HAP-1 (cell line): Measurements from ENCODE around the gene CXCR1.

Experiments
- DNase-seq, 2 experiments: peaks; one replicate each; pipeline ENCODE4 v3.0.0-alpha.2; 2016 to 2020; ENCODE audit warnings: low spot score in 2 of 2
- H3K27me3 ChIP-seq: fragments of 250-450 bp; sonication (Bioruptor Pico); 2 replicates; pipeline ENCODE4 v1.5.1; 2020; ENCODE audit warnings: low read depth, mild to moderate bottlenecking, moderate library complexity
- H3K36me3 ChIP-seq: fragments of 250-450 bp; sonication (Bioruptor Pico); replicated peaks from 2 replicates; pipeline ENCODE4 v1.5.1; 2020; ENCODE audit warnings: mild to moderate bottlenecking
- H3K4me1 ChIP-seq: fragments of 250-450 bp; sonication (Bioruptor Pico); 2 replicates; pipeline ENCODE4 v1.5.1; 2020; ENCODE audit warnings: mild to moderate bottlenecking
- H3K4me3 ChIP-seq: fragments of 250-450 bp; sonication (Bioruptor Pico); 2 replicates; pipeline ENCODE4 v1.5.1; 2020; ENCODE audit warnings: mild to moderate bottlenecking, moderate library complexity
- H3K9me3 ChIP-seq: fragments of 250-450 bp; sonication (Bioruptor Pico); 2 replicates; pipeline ENCODE4 v1.5.1; 2020; ENCODE audit warnings: mild to moderate bottlenecking, moderate library complexity
- in situ Hi-C: fragments of 300-500 bp; cut with MboI; formaldehyde crosslinking; loops from 3 replicates; pipeline ENCODE4 v1.14.3; 2020; ENCODE audit warnings: low sequenced_read_pairs, inconsistent platforms, mixed read lengths

The CXCR1 gene

DNA sequence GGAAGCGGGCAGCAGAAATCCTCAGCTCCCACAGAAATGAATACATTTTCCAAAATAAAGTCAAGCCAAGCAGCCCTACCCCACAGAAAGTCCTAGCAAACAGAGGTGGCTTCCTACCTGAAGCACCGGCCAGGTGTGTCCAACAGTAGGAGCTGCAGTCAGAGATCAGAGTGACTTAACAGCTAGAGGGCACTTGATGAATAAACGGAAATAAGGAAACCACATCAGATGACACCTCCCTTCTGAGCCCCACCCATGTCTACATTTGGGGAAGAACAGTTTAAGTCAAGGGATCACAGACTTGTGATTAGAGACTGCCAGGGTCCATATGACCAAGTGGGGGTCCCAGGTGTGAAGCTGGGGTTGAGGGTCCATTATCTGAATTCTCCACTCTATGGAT, at the start of gene CXCR1:
Gene CXCR1, minus strand, starts transcription at position 172 of the 400 bp plus-strand sequence. CDS start 1,751 bp downstream, outside the sequence.
- H3K27me3 ChIP-seq: peaks cover 33% of the 10 kb centered on the region

DNA sequence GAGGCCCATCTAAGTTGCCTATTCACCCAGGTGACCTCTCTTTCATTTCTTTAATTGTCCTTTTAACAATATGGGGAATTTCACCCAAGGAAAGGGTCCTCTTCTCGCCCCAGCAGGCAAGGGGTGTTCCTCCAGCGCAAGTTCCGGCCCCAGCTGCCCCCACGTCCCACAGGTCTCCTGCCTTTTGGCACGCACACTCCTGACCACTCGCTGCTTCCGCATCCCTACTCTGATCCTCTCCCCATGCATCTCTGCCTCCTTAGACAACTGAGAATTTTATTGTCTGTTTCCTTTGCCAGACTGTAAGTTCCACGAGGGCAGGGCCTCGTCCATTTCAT, 49.5 kb upstream of the CXCR1 start:
- peaks cover 7% of the 10 kb centered on the region; the same call in 1 of the 2 replicates for H3K36me3 ChIP-seq
- H3K4me1 ChIP-seq: peaks cover 26% of the 10 kb centered on the region
- in situ Hi-C loops: no loop called here
- DNase-seq: no peak
- peak overlapping the region; percentile 89 for H3K4me3 ChIP-seq
- no peaks in the 10 kb centered on the region for H3K9me3 ChIP-seq
- no peaks in the 10 kb centered on the region for H3K27me3 ChIP-seq

More for the DNA sequence above, at the start of gene CXCR1:
- DNase-seq: no peak
- Histone ChIP-seq H3K4me1 (no peaks in the 10 kb centered on the region), H3K4me3 (no peak within 1 kb of the TSS), H3K36me3 (no peaks in the 10 kb centered on the region), H3K9me3 (no peaks in the 10 kb centered on the region; the same call in 1 of the 2 replicates)
- in situ Hi-C loops: no loop called here

DNA sequence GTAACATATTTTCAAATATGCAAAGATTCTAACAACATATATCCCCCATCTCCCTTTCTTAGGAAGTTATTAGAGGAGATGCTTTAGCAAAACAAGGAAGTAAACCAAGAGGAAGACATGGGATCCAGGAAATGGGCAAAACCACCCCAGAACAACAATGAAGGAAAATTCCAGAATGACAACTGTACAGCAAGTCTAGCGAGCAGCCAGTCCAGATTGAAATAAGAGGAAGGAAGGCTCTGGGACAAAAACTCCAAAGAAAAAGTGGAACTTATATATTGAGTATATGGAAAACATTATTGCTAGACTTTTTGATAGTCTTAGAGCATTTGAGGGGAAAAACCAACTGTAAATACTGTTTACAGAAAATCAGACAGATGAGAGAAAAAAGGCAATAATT, 47.4 kb upstream of the CXCR1 start:
- Histone ChIP-seq H3K27me3 (no peaks in the 10 kb centered on the region; the same call in 1 of the 2 replicates), H3K9me3 (no peaks in the 10 kb centered on the region), H3K36me3 (no peaks in the 10 kb centered on the region; the same call in 1 of the 2 replicates), H3K4me1 (peaks cover 9% of the 10 kb centered on the region; the same call in 1 of the 2 replicates), H3K4me3 (no peak overlapping the region)
- no peak for DNase-seq
- in situ Hi-C loops: no loop called here

DNA sequence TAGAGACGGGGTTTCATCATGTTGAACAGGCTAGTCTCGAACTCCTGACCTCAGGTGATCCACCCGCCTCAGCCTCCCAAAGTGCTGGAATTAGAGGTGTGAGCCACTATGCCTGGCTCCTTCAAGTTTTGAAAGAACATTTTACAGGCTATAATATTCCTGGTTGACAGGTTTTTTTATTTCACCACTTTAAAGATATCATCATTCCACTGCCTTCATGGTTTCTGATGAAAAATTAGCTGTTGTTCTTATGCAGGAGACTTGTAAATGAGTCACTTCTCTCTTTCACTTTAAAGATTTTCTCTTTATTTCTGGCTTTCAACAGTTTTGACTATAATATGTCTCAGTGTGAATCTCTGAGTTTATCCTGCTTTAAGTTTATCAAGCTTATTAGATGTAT, 42.3 kb upstream of the CXCR1 start:
- H3K27me3 ChIP-seq: no peaks in the 10 kb centered on the region; the same call in 1 of the 2 replicates
- peaks cover 3% of the 10 kb centered on the region for H3K9me3 ChIP-seq
- H3K36me3 ChIP-seq: no peaks in the 10 kb centered on the region
- in situ Hi-C loops: no loop called here
- 0 out of 2 replicates have a peak, but pooled peaks cover 3% of the 10 kb centered on the region for H3K4me1 ChIP-seq
- no peak overlapping the region for H3K4me3 ChIP-seq
- no peak for DNase-seq

DNA sequence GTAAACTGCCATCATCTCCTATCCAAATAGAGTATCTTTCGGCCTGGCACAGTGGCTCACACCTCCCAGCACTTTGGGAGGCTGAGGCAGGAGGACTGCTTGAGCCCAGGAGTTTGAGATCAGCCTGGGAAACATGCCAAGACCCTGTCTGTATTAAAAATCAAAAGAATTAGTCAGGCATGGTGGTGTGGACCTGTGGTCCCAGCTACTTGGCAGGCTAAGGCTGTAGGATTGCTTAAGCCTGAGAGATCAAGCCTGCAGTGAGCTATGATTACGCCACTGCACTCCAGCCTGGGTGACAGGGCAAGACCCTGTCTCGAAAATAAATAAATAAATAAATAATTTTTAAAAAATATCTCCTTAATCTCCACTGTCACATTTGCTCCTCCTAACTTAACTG, 35.5 kb upstream of the CXCR1 start:
- Histone ChIP-seq H3K4me1 (no peaks in the 10 kb centered on the region), H3K9me3 (peaks cover 3% of the 10 kb centered on the region), H3K4me3 (no peak overlapping the region), H3K36me3 (no peaks in the 10 kb centered on the region), H3K27me3 (no peaks in the 10 kb centered on the region)
- DNase-seq: no peak
- in situ Hi-C loops: no loop called here

DNA sequence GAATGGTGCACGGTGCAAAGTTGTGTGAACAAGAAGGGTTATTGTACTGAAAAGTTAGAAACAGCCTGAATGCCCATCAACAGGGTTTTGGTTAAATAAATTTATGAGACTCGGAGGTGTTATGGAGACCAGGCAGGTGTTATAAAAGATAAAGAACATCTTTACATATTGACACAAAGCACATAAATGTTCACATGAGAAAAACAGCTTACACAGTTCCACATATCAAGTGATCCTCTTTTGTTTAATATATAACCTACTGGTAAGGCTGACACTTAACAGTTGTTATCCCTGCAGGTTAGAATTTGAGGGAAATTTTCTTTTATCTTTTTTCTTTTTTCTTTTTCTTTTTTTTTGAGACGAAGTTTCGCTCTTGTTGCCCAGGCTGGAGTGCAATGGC, 30.2 kb upstream of the CXCR1 start:
- no peaks in the 10 kb centered on the region for H3K27me3 ChIP-seq
- DNase-seq: no peak
- in situ Hi-C loops: no loop called here
- H3K36me3 ChIP-seq: no peaks in the 10 kb centered on the region
- no peaks in the 10 kb centered on the region for H3K4me1 ChIP-seq
- H3K9me3 ChIP-seq: no peaks in the 10 kb centered on the region
- no peak overlapping the region for H3K4me3 ChIP-seq

DNA sequence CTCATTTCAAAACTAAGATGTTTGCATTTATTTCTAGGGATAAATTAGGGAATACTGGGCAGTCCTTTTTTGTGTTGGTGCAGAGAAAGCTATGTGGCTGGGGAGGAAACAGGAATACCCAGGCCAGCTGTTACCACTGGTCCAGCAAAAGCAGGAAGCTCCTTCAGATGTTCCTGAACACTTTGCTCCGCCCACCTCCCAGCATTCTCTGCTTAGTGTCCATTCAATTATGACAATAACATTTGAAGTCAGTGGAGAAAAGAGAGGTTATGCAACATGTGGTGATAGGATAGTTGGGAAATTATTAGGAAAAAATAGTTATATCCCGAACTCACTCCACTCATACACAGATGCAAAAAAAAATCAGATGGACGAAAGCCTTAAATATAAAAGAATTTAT, 28.1 kb upstream of the CXCR1 start:
- DNase-seq: peak in 1 of 2 experiments; percentile 13
- Histone ChIP-seq H3K27me3 (no peaks in the 10 kb centered on the region), H3K36me3 (no peaks in the 10 kb centered on the region), H3K9me3 (no peaks in the 10 kb centered on the region), H3K4me3 (no peak overlapping the region), H3K4me1 (no peaks in the 10 kb centered on the region)
- in situ Hi-C loops: no loop called here

DNA sequence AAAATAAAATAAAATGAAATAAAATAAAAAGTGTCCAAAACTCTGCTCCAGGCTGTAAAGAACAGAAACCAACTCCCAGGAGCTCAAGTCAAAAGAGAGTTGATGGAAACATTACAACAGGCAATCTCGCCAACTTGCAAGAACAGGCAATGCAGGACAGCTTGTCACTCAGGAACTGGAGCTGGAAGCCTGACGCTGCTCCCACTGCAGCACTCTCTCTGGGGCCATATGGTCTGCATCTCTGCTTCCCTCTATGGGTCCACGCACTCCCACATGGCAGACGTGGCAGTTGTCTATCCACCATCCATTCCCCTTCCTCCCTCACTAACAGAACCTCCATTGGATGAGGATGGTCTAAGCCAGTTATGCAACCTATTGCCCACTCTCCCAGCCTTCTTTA, 26.9 kb upstream of the CXCR1 start:
- Histone ChIP-seq H3K27me3 (no peaks in the 10 kb centered on the region), H3K4me3 (no peak overlapping the region), H3K4me1 (no peaks in the 10 kb centered on the region), H3K36me3 (no peaks in the 10 kb centered on the region), H3K9me3 (no peaks in the 10 kb centered on the region)
- in situ Hi-C loops: no loop called here
- DNase-seq: no peak

GRCh38 chr2:218192902-218193430, 26.2 kb upstream of the CXCR1 start:
- H3K9me3 ChIP-seq: no peaks in the 10 kb centered on the region
- H3K36me3 ChIP-seq: no peaks in the 10 kb centered on the region
- H3K27me3 ChIP-seq: no peaks in the 10 kb centered on the region
- no peak overlapping the region for H3K4me3 ChIP-seq
- DNase-seq: no peak
- in situ Hi-C loops: no loop called here
- no peaks in the 10 kb centered on the region for H3K4me1 ChIP-seq

DNA sequence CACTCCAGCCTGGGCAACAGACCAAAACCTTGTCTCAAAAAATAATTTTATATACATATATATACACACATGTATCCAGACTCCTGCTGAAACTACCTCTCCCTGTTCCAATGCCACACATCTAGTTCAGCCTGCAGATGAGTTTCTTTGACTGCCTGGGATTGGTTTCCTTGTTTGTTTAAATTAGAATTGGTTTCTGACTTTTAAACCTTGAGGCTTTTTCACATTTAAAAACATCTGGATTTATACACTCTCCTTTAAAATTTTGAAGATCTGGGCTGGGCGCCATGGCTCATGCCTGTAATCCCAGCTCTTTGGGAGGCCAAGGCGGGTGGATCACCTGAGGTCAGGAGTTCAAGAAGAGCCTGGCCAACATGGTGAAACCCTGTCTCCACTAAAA, 21.8 kb upstream of the CXCR1 start:
- Histone ChIP-seq H3K36me3 (no peaks in the 10 kb centered on the region), H3K9me3 (no peaks in the 10 kb centered on the region), H3K4me1 (peaks cover 4% of the 10 kb centered on the region), H3K27me3 (no peaks in the 10 kb centered on the region; the same call in 1 of the 2 replicates), H3K4me3 (no peak overlapping the region)
- no peak for DNase-seq
- in situ Hi-C loops: no loop called here

- peaks cover 4% of the 10 kb centered on the region for H3K4me1 ChIP-seq
- H3K36me3 ChIP-seq: no peaks in the 10 kb centered on the region
- in situ Hi-C loops: no loop called here
- H3K27me3 ChIP-seq: peaks cover 2% of the 10 kb centered on the region; the same call in 1 of the 2 replicates
- H3K9me3 ChIP-seq: no peaks in the 10 kb centered on the region; the same call in 1 of the 2 replicates
- H3K4me3 ChIP-seq: no peak overlapping the region
- DNase-seq: no peak
Measured at GRCh38 chr2:218187296-218188015, 20.7 kb upstream of the CXCR1 start.

DNA sequence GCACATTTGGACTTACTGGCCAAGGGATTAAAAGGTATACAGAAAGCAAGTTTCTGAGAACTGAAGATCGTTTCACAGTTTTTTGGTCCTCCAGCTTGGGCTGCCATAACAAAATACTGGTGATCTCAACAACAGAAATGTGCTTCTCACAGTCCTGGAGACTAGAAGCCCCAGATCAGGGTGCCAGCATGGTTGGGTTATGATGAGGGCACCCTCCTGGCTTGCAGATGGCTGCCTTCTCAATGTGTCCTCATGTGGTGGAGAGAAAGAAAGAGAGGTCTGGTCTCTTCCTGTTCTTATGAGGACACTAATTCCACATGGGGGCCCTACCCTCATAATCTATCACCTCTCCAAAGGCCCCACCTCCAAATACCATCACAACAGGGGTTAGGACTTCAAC, 20.1 kb upstream of the CXCR1 start:
- Histone ChIP-seq H3K27me3 (peaks cover 2% of the 10 kb centered on the region; the same call in 1 of the 2 replicates), H3K4me3 (no peak overlapping the region), H3K9me3 (no peaks in the 10 kb centered on the region; the same call in 1 of the 2 replicates), H3K4me1 (peaks cover 4% of the 10 kb centered on the region), H3K36me3 (no peaks in the 10 kb centered on the region)
- DNase-seq: no peak
- in situ Hi-C loops: no loop called here

DNA sequence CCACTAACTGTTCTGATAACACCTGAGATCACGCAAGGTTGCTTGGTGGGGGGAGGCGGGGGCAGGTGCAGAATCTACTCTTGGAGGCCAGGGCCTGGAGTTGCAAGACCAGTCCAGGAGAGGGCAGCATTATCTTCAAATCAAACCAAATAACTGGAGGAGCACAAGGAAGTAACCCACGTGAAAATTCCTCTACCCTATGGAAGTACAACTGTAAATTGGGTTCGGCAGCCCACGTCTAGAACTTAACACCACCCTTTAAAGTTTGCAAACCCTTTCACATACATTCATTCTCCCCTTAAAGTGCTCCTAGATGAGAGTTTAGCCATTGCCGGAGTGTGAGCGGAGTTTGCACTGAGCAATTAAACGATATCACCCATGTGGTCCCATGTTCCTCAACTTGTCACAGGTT, 19.6 kb upstream of the CXCR1 start:
- in situ Hi-C loops: no loop called here
- Histone ChIP-seq H3K27me3 (peaks cover 2% of the 10 kb centered on the region; the same call in 1 of the 2 replicates), H3K4me1 (peaks cover 4% of the 10 kb centered on the region), H3K36me3 (no peaks in the 10 kb centered on the region), H3K9me3 (no peaks in the 10 kb centered on the region; the same call in 1 of the 2 replicates), H3K4me3 (no peak overlapping the region)
- peak; percentile 79 to 81 for DNase-seq

DNA sequence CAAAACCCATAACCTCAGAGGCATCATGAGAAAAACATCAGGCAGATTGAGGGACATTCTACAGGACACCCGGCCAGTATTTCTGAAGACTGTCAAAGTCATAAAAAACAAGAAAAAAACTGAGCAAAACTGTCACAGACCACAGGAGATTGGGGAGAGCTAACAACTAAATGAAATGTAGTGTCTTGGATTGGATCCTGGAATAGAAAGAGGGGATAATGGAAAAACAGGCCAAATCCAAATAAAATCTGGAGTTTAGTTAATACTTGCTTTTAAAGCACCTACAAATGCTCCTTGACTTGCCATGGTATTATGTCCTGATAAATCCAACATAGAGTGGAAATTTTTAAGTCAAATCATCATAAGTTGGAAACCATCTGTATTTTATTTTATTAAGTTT, 17.6 kb upstream of the CXCR1 start:
- Histone ChIP-seq H3K4me3 (no peak overlapping the region), H3K9me3 (no peaks in the 10 kb centered on the region; the same call in 1 of the 2 replicates), H3K36me3 (no peaks in the 10 kb centered on the region), H3K4me1 (peaks cover 4% of the 10 kb centered on the region), H3K27me3 (peaks cover 2% of the 10 kb centered on the region; the same call in 1 of the 2 replicates)
- in situ Hi-C loops: loop anchor here (5.0 kb wide), 1 partner anchor 73 kb away; no protein-coding TSS in a partner anchor
- DNase-seq: no peak
